ENCODE measurements around the gene C1QTNF6.

GRCh38 chr22:37148031-37148651, 39.9 kb downstream of the C1QTNF6 start:
- TF ChIP-seq CTCF (conservative IDR thresholded peaks at IDR 0.05 in 1 of 2, IDR thresholded peaks at IDR 0.05 in 1 of 2; ENCODE audit: low read depth in 1 of 2, low read length in 2 of 2) (no peak), EZH2 (IDR thresholded peaks at IDR 0.05; ENCODE audit: low read length, missing control alignments) (no peak)

All from fibroblast of lung (primary cell).